Prostate gland (tissue), 2 donors: ENCODE results near the gene RCN1. TPM values are rescaled to one million over a fixed set of nuclear protein-coding genes. Genes with fewer than 3 reads are reported as not detected.

Source experiments
- DNase-seq: peaks from one replicate; pipeline ENCODE4 v3.0.0-alpha.2; 2019; ENCODE audit warnings: low spot score
- H3K27ac ChIP-seq, 2 donors: fragments of 200-600 bp; sonication (generic); 2 replicates each; pipeline ENCODE4 v1.5.1; 2017 to 2019
- H3K27me3 ChIP-seq: fragments of 200-600 bp; sonication (generic); replicated peaks from 2 replicates; pipeline ENCODE4 v1.5.1; 2019; ENCODE audit not compliant: insufficient read depth
- H3K36me3 ChIP-seq, 2 donors: fragments of 200-600 bp; sonication (generic); 1 replicate in 1 of 2; 2 replicates in 1 of 2; pipeline versions ENCODE4 v1.5.1 to v1.8.1; 2017 to 2019
- H3K4me1 ChIP-seq: fragments of 200-600 bp; sonication (generic); replicated peaks from 2 replicates; pipeline ENCODE4 v1.5.1; 2019
- H3K4me3 ChIP-seq, 2 donors: fragments of 200-600 bp; sonication (generic); 2 replicates each; pipeline ENCODE4 v1.5.1; 2017 to 2019
- H3K9me3 ChIP-seq: fragments of 200-600 bp; sonication (generic); 2 replicates; pipeline ENCODE4 v1.5.1; 2017
- CTCF ChIP-seq, 4 experiments: fragments of 200-600 bp in 2 of 4; fragments of 450-650 bp in 2 of 4; sonication (generic) in 2 of 4; IDR thresholded peaks; 1 replicate in 3 of 4; 2 replicates in 1 of 4; pipeline ENCODE4 v1.5.1; 2016 to 2019; ENCODE audit warnings: antibody characterized with exemption in 4 of 4, mild to moderate bottlenecking in 2 of 4, moderate library complexity in 2 of 4
- POLR2A ChIP-seq: fragments of 450-650 bp; IDR thresholded peaks from one replicate; pipeline ENCODE4 v1.6.1; 2016; ENCODE audit warnings: antibody characterized with exemption, mild to moderate bottlenecking
- POLR2AphosphoS5 ChIP-seq: sonication (generic); formaldehyde crosslinking; IDR thresholded peaks from one replicate; pipeline ENCODE4 v1.6.1; 2017; ENCODE audit warnings: antibody characterized with exemption
- WGBS: methylation state at CpG from one replicate; pipeline ENCODE4 v1.1.5; 2018; 5-methylcytosine and 5-hydroxymethylcytosine counted together
- intact Hi-C: fragments of 100-400 bp; cut with DNase I; formaldehyde crosslinking; loops from one replicate; pipeline ENCODE4 v1.14.2; 2022
- total RNA-seq, 2 donors: library from RNA; depleted of rRNA; stranded (reverse); fragments of >200 nt; gene quantifications; one replicate each; pipeline ENCODE4 v1.1.0, GENCODE V29; 2016

RCN1 gene
- total RNA-seq, 2 donors from 2014 or later, result 63.6 to 105 TPM

DNA sequence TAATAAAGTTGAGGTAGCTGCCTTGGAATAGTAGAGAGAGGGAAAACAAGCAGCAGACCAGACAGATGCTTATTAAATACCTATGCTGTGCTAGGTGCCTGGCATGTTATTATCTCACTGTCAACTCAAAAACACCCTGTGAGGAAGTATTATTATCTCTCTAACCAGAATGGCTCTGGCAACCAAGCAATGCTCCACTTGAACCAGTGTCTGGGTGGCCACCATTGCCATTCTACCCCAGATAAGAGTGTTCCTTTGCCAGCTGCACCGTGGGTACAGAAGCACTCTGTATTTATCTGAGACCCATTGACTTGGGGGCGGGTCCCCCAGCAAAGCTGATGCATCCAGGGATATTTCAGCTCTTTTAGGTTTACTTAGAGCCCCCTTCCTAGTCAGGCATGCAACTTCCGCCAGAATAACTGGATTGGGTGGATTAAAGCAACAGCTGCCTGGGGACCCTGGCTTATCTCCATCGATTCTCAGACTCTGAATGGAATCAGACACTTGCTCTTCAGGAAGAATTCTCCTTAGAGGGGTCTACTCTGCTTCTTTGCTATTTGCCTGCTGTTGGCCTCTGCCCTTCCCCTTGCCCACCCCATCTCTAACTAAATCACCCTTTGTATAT lies 49.1 kb downstream of the RCN1 start:
- no peak for DNase-seq
- no peak overlapping the region for H3K27ac ChIP-seq
- intact Hi-C loops, result no loop called here
- no peaks in the 10 kb centered on the region for H3K27me3 ChIP-seq
- no peaks in the 10 kb centered on the region for H3K36me3 ChIP-seq
- H3K4me3 ChIP-seq, result no peak overlapping the region
- H3K4me1 ChIP-seq, result no peaks in the 10 kb centered on the region
- no peaks in the 10 kb centered on the region for H3K9me3 ChIP-seq
- WGBS, result 69% methylated on average over 4 of the region's 4 CpGs
- TF ChIP-seq POLR2A (no peak), POLR2AphosphoS5 (no peak), CTCF (IDR thresholded peaks at IDR 0.05) (no peak)

- Histone ChIP-seq H3K9me3 (no peaks in the 10 kb centered on the region), H3K27ac (no peak overlapping the region), H3K36me3 (no peaks in the 10 kb centered on the region), H3K27me3 (no peaks in the 10 kb centered on the region), H3K4me3 (no peak overlapping the region), H3K4me1 (no peaks in the 10 kb centered on the region)
- TF ChIP-seq POLR2A (no peak), POLR2AphosphoS5 (no peak), CTCF (IDR thresholded peaks at IDR 0.05) (no peak)
- intact Hi-C loops, result no loop called here
- no peak for DNase-seq
- 67% methylated on average over 6 of the region's 6 CpGs for whole genome bisulfite sequencing
Measured at GRCh38 chr11:32141745-32142546, 51.1 kb downstream of the RCN1 start.

- H3K4me3 ChIP-seq, result no peak overlapping the region
- intact Hi-C loops, result no loop called here
- TF ChIP-seq POLR2AphosphoS5, result no peak
- no peaks in the 10 kb centered on the region for H3K4me1 ChIP-seq
- DNase-seq, result no peak
- H3K27me3 ChIP-seq, result no peaks in the 10 kb centered on the region
- no peaks in the 10 kb centered on the region for H3K9me3 ChIP-seq
- H3K36me3 ChIP-seq, result no peaks in the 10 kb centered on the region
- H3K27ac ChIP-seq, result no peak overlapping the region
- 90% methylated on average over 8 of the region's 8 CpGs for WGBS
Measured at GRCh38 chr11:32143378-32143777, 52.5 kb downstream of the RCN1 start.

DNA sequence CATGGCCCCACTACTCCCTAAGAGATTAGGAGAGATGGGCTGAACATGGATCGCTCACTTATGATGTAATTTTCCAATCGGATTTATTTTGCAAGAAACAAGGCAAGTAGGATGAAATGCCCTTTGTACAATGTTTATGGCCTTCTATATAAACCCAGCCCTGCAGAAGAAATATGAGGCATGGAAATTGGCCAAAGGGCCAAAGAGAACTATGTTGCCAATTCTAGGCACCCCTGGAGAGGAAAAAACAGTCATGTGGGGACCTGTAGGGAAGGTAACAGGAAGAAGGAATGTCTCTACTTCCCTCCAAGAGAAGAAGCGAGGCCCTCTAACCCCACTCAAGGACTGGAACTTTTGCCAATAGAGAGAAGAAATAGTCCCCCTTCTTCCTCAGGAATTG lies 54.4 kb downstream of the RCN1 start:
- no peaks in the 10 kb centered on the region for H3K27me3 ChIP-seq
- DNase-seq, result no peak
- no peak overlapping the region for H3K4me3 ChIP-seq
- no peak overlapping the region for H3K27ac ChIP-seq
- WGBS, result 84% methylated on average over 3 of the region's 3 CpGs
- intact Hi-C loops, result no loop called here
- H3K36me3 ChIP-seq, result no peaks in the 10 kb centered on the region
- H3K4me1 ChIP-seq, result no peaks in the 10 kb centered on the region
- TF ChIP-seq CTCF (IDR thresholded peaks at IDR 0.05) (no peak), POLR2A (no peak), POLR2AphosphoS5 (no peak)
- no peaks in the 10 kb centered on the region for H3K9me3 ChIP-seq

DNA sequence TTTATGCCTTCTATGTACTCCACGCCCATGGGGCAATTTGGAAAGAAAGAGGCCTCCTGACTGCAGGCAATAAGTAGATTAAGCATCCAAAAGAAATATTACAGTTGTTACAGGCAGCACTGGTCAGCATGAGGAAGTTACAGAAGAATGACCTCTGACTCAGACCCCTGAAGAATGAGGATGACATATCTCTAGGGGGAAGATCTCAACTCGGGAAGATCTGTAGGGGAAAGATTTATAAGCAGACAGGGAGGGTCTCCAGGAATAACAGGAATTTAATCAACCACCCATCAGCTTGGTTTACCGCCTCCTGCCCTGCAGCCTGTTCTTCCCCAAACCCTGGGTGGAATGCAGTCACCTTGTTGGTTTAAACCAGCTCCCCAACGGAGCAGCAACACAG lies 58.0 kb downstream of the RCN1 start:
- 54% methylated on average over 4 of the region's 4 CpGs for WGBS
- Histone ChIP-seq H3K4me1 (no peaks in the 10 kb centered on the region), H3K27ac (no peak overlapping the region), H3K36me3 (no peaks in the 10 kb centered on the region), H3K27me3 (no peaks in the 10 kb centered on the region), H3K4me3 (no peak overlapping the region), H3K9me3 (no peaks in the 10 kb centered on the region)
- DNase-seq, result no peak
- TF ChIP-seq POLR2AphosphoS5 (no peak), CTCF (IDR thresholded peaks at IDR 0.05) (no peak), POLR2A (no peak)
- intact Hi-C loops, result no loop called here
